ENCODE results near the gene SLC6A1.

SLC6A1 gene

DNA sequence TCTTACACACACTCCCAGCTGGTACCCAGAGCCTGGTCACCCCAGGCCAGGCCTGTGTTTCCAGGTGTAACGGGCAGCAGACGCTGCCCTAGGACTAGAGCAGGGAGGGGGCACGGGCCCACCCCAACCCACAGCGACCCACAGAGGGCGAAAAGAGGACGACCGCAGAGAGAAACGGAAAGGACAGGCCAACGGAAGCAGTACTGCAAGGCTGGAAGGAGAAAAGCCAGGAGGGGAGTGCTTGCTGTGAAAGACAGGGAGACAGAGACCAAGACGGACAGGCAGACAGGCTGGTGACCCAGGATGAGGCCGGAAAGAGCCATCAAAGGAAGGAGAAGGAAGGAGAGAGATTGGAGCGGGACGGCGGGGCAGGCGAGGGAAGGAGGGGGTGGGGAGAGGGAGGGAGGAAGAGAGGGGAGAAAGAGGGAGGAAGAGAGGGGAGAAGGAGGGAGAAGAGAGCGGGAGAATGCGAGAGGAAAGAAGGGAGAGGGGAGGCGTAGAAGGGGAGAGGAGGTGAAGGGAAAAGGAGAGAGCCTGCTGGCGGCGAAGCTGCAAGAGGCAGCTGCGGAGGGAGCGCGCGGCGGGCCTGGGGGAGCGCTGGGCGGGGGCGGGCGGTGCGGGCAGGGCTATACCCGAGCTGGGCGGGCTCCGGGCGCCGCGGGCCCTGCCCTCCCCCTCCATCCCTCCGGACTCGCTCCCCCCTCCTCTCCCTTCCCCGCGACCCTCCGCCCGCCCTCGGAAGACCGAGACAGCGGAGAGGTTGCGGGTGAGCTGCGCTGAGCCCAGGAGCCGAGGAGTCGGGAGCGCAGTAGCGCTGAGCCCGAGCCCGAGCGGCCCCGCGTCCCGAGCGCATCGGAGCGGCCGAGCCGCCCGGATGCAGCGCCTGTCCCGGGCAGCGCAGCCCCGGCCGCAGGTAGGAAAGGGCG lies at the start of gene SLC6A1:
Gene SLC6A1 (plus strand): TSS at position 732 of the 926 bp plus-strand sequence. CDS start 24,464 bp downstream, outside the sequence.
- in situ Hi-C loops (cut with MboI; ENCODE audit: low sequenced_read_pairs), result no loop called here

DNA sequence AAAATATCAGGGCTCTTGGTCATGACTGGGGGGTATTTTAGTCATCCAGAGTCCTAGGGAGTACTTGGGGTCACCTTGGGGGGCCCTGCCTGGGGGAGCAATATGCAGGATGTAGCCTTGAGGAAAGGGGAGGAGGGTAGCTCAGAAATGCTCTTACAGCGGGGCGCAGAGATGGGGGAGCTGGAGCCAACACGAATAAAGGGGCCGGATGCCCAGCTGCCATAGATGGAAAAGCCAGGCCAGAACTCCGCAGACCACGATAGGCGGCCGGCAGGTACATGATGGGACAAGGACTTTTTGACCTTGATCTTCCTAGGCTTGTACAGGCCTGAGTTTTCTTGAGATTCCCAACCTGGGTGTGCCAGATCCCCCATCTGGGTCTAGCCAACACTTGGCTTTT lies 47.7 kb upstream of the SLC6A1 start:
- in situ Hi-C loops (cut with MboI; ENCODE audit: low sequenced_read_pairs), result no loop called here

DNA sequence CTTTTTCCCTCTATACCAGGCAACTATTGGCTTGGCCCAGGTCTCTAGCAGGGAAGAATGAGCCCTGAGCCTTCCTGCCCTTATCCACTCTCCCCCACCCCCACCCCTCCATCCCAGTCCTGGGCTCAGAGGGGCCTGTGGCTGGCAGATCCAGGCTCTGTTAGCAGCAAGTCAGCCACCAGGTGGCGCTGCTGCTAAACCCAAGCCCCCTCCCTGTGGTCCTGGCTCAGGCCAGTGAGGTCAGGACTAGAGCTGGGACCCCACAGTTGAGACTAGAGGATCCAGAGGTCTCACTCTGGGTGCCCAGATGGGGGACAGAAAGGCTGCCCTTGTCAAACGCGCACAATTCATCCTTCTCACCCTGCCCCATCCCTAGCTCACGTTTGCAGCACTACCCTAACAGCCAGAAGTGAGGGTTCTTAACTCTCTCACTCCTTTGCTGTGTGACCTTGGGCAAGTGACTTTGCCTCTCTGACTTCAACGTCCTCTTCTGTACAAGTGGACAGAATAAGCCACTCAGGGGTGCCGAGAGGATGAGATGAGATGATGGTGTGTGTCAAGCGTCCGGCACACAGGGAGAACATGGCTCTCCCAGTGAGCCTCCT lies 46.8 kb upstream of the SLC6A1 start:
- in situ Hi-C loops (cut with MboI; ENCODE audit: low sequenced_read_pairs), result no loop called here

DNA sequence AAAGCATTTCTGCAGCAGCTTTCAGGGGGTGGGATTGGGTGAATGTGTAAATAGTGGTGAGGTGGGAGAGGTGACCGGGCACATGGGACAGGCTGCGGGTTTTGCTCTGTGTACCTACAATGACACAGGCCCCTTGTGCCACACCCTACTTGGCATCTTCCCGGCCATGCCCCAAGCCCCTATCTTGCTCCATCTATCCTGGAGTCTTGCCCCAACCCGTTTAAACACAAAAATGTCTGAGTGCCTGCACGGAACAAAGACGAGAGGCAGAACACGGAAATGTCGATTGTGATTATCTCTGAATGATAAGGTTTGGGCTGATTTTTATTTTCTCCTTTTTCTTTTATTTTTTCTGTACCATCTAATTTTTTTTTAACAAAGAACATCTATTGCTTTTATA lies 46.0 kb upstream of the SLC6A1 start:
- in situ Hi-C loops (cut with MboI; ENCODE audit: low sequenced_read_pairs), result no loop called here

- in situ Hi-C loops (cut with MboI; ENCODE audit: low sequenced_read_pairs), result no loop called here
Measured at GRCh38 chr3:10948326-10948725, 44.2 kb upstream of the SLC6A1 start.

DNA sequence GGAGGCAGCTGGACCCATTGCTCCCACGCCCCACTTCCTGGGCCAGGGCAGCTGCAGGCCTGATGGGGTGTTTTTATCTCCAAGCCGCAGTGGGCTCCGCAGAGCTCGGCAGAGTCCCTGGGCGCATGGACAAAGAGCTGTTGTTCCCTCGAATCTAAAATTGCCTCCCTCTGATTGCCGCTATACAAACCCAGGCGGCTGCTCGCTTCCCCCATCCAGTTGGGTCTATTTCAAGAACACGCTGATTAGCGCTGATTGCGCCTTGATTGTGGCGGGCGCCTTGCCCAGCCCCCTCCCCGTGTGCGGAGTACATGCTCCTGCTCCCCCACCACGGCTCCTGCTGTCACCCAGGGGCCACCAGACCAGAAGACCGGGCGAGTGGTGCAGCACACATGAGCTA lies 43.4 kb upstream of the SLC6A1 start:
- in situ Hi-C loops (cut with MboI; ENCODE audit: low sequenced_read_pairs), result no loop called here

- in situ Hi-C loops (cut with MboI; ENCODE audit: low sequenced_read_pairs), result no loop called here
Measured at GRCh38 chr3:10950476-10951294, 41.9 kb upstream of the SLC6A1 start.

GRCh38 chr3:10951295-10951926 lies 41.1 kb upstream of the SLC6A1 start:
- in situ Hi-C loops (cut with MboI; ENCODE audit: low sequenced_read_pairs), result no loop called here

DNA sequence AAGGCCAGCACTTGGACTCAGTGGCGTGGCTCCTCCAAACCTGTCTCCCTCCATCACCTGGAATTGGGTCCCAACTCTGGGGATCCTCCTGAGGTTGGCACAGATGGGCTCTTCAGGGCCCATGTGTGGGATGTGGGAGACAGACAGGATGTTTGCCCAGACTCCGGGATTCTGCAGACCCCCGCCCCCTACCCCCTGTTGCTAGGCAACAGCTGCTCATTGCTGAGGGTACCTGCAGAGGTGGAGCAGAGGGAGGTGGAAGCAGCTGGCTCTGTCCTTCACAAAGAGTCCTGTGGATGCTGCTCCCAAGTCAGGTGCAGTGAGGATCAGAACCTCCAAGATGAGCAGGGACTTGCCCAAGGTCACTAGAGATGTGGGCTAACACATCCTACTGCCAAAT lies 40.0 kb upstream of the SLC6A1 start:
- in situ Hi-C loops (cut with MboI; ENCODE audit: low sequenced_read_pairs), result no loop called here

DNA sequence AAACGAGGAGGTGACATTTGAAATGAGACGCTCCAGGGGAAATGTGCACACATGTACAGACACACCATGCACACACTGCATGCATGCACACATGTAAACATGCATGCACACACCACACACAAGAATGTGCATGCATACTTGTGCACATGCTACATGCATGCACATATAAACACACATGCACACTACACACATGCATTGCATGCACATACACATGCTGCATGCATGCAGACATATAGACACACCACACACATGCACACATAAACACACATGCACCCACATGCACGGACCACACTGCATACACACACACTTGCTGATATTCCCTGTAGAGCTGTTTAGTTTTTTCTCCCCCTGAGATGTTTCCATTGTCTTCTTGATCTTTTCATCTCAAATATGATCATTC lies 37.8 kb upstream of the SLC6A1 start:
- in situ Hi-C loops (cut with MboI; ENCODE audit: low sequenced_read_pairs), result no loop called here

DNA sequence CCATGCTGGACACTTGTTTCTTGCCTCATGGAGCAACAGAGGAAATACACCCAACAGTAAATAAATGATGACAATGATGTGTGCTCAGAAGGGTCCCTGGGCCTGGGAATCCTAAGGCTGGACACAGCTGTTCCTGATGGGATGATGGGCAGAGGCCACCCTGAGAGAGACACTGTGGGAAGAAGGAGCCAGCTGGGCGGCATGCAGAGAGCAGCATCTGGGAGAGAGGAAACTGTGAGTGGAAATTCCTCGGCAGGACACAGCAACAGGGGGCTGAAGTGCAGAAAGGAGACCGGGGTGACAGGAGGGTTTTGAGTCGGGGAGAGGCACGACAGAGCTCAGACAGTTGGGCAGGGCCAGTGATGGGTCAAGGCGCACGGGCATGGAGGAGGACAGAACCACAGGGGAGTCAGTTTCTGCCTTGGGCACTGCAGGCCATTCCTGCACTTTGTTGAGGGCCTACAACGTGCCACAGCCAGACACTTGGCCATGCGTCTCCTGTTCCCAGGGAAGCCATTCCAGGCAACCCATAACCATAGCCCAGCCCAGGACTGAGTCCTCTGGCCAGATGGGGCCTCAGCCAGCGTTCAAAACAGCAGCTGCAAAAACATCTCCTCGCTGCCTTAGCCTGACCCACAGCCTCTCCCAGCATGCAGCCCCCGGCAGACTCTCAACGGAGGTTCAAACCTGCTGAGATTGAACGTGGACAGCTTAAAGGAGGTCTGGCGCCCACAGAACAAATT lies 36.7 kb upstream of the SLC6A1 start:
- in situ Hi-C loops (cut with MboI; ENCODE audit: low sequenced_read_pairs), result no loop called here

DNA sequence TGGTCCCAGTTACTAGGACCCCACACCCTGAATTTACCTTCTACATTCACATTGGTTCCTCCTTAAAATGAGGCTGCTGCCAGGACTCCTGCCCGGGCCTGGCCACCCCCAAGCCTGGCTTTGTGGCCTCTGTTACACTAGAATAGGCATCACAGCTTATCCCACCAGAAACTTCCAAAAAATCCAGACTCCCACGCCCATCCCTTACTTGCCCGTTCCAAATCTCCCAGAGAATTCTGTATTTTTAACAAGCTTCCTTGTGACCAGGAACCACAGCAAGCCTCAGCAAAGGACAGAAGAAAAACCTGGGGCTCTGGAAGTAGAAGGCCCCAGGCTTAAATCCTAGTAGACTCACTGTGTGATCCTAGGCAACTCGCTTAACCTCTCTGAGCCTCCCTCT lies 36.0 kb upstream of the SLC6A1 start:
- in situ Hi-C loops (cut with MboI; ENCODE audit: low sequenced_read_pairs), result no loop called here

DNA sequence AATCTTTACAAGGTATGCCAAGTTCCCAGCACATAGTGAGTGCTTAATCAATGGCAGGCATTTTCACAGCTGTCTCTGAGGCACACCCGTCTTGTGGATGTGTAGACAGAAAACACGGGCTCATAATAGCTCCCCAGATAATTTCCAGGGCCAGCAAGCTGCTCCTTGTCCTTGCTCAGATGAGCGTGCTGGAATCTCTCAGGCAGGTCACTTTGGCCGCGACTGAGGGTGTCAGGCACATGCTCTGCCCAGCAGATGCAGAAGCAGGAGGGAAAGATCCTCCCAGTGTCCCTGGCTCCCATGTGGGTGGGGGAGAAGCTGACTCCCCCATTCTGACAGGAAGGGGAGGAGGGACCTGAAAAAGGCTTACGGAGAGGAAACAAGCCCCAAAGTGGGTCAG lies 35.6 kb upstream of the SLC6A1 start:
- in situ Hi-C loops (cut with MboI; ENCODE audit: low sequenced_read_pairs), result no loop called here

DNA sequence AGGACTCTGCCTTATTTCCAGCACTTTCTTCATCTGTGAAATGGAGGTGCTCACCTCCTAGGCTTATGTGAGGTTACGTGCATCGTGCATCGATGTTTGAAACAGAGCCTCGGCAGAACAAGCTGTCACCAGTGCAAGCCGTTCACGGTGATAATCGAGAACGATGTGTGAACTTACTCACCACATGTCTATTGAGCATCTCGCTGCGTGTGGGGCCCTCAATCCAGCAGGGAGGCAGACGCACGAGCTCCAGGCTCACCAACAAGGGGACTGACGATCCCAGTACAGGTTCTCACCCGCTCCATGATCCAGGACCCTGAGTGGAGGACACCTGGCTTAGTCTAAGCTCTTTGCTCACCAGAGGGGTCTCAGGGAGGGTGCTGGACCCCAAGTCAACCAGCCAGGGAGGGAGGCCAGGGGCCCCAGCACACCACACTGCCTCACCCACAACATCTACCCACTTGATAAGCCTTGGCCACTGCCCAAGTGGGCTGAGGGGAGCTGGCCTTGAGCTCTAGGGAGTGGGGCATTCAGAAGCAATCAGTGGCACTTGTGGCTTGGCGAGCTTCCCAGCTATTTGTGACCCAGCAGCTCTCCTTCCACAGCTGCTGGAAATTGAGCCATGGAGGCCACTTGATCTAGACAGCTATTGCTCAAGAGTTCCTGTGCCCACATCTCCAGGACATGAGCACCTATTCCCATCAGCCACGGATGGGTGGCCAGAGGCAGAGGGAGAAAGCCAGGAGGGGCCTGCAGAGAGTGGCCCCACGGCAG lies 34.4 kb upstream of the SLC6A1 start:
- in situ Hi-C loops (cut with MboI; ENCODE audit: low sequenced_read_pairs), result no loop called here

- in situ Hi-C loops (cut with MboI; ENCODE audit: low sequenced_read_pairs), result no loop called here
Measured at GRCh38 chr3:10960255-10960654, 32.3 kb upstream of the SLC6A1 start.

DNA sequence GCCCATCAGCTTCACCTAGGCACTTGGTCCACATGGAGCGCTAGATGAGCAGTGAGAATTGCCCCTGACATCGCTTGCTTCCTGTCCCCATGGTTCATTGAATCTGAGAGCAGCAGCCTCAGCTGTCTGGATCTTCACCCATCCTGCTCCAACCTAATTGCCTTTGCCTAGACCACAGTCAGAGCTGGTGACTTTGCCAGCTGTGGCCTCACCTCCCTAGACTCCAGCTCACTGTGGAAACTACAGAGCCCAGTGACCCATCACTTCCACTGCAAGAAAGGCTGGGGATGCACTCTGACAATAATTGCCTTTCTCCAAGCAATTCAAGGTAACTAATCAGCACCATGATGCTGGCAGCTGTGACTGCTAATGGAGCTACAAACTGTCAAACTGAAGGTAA lies 30.6 kb upstream of the SLC6A1 start:
- in situ Hi-C loops (cut with MboI; ENCODE audit: low sequenced_read_pairs), result no loop called here

GRCh38 chr3:10962481-10963036 lies 30.0 kb upstream of the SLC6A1 start:
- in situ Hi-C loops (cut with MboI; ENCODE audit: low sequenced_read_pairs), result no loop called here

GRCh38 chr3:10964537-10965167 lies 27.9 kb upstream of the SLC6A1 start:
- in situ Hi-C loops (cut with MboI; ENCODE audit: low sequenced_read_pairs), result no loop called here

GRCh38 chr3:10968401-10968800 lies 24.1 kb upstream of the SLC6A1 start:
- in situ Hi-C loops (cut with MboI; ENCODE audit: low sequenced_read_pairs), result no loop called here
